NCI-H187 (cell line): ENCODE data around the gene MIR17HG.
A peak's percentile ranks its signal among the peaks of the same experiment; 100 is the strongest.
"Not testable (repeated sequence)": the region's sequence is repeated elsewhere in the genome, so short reads cannot be mapped to it uniquely, and the experiment has no call there.

Experiments
- DNase-seq, 2 experiments: peaks; one replicate each; lab custom pipeline; 2025; lab: John Stamatoyannopoulos, UW

Gene MIR17HG

GRCh38 chr13:91347202-91347995 is at the start of gene MIR17HG:
Gene MIR17HG, plus strand, starts transcription at chr13:91347687.
- DNase-seq = peak; percentile 92 to 96

- DNase-seq = no peak
Measured at GRCh38 chr13:91298060-91298459, 49.4 kb upstream of the MIR17HG start.

- DNase-seq = no peak
Measured at GRCh38 chr13:91302111-91302510, 45.4 kb upstream of the MIR17HG start.

- DNase-seq = no peak
Measured at GRCh38 chr13:91303031-91303430, 44.5 kb upstream of the MIR17HG start.

- DNase-seq = no peak
Measured at GRCh38 chr13:91304741-91305140, 42.7 kb upstream of the MIR17HG start.

GRCh38 chr13:91305652-91306051 is 41.8 kb upstream of the MIR17HG start:
- no peak for DNase-seq

GRCh38 chr13:91307887-91308286 is 39.6 kb upstream of the MIR17HG start:
- DNase-seq = no peak

GRCh38 chr13:91308299-91308698 is 39.2 kb upstream of the MIR17HG start:
- DNase-seq = no peak

GRCh38 chr13:91311491-91311890 is 36.0 kb upstream of the MIR17HG start:
- no peak for DNase-seq

- DNase-seq = no peak
Measured at GRCh38 chr13:91312324-91312723, 35.2 kb upstream of the MIR17HG start.

- no peak for DNase-seq
Measured at GRCh38 chr13:91313103-91313502, 34.4 kb upstream of the MIR17HG start.

GRCh38 chr13:91313581-91313980 is 33.9 kb upstream of the MIR17HG start:
- no peak for DNase-seq

GRCh38 chr13:91314888-91315287 is 32.6 kb upstream of the MIR17HG start:
- no peak for DNase-seq

GRCh38 chr13:91318886-91319285 is 28.6 kb upstream of the MIR17HG start:
- DNase-seq = no peak

GRCh38 chr13:91319996-91320395 is 27.5 kb upstream of the MIR17HG start:
- no peak for DNase-seq

- not testable (repeated sequence) for DNase-seq
Measured at GRCh38 chr13:91320990-91321389, 26.5 kb upstream of the MIR17HG start.

GRCh38 chr13:91323349-91323748 is 24.1 kb upstream of the MIR17HG start:
- no peak for DNase-seq

- no peak for DNase-seq
Measured at GRCh38 chr13:91326146-91326545, 21.3 kb upstream of the MIR17HG start.

- no peak for DNase-seq
Measured at GRCh38 chr13:91328726-91329125, 18.8 kb upstream of the MIR17HG start.

GRCh38 chr13:91329733-91330132 is 17.8 kb upstream of the MIR17HG start:
- no peak for DNase-seq

GRCh38 chr13:91331047-91331915 is 16.2 kb upstream of the MIR17HG start:
- no peak for DNase-seq

GRCh38 chr13:91346062-91346461 is 1.4 kb upstream of the MIR17HG start:
- DNase-seq = no peak

- DNase-seq = peak in 1 of 2 experiments; percentile 8
Measured at GRCh38 chr13:91346850-91347201, 661 bp upstream of the MIR17HG start.
